ENCODE data around the gene CPEB1.
A peak's percentile ranks its signal among the peaks of the same experiment; 100 is the strongest.

Gene CPEB1

GRCh38 chr15:82647045-82647834, at the start of gene CPEB1:
TSS of gene CPEB1 (minus strand) at chr15:82647363. CDS start at chr15:82628459, 18,904 bp downstream.
- Histone ChIP-seq H3K4me3 (ENCODE audit: low read depth, low read length) (peak within 1 kb of the TSS; percentile 50), H3K36me3 (ENCODE audit: control insufficient read depth, insufficient read depth, low read length) (no peaks in the 10 kb centered on the region), H3K9ac (ENCODE audit: low read length) (no peak within 1 kb of the TSS), H3K27ac (ENCODE audit: low read depth, low read length) (no peak within 1 kb of the TSS), H3K27me3 (ENCODE audit: control insufficient read depth, insufficient read depth, low read length) (peaks cover 62% of the 10 kb centered on the region), H3K9me3 (ENCODE audit: control insufficient read depth, insufficient read depth, low read depth, low read length) (no peaks in the 10 kb centered on the region), H3K4me1 (ENCODE audit: control insufficient read depth, insufficient read depth, low read length) (peaks cover 10% of the 10 kb centered on the region)

- Histone ChIP-seq H3K27me3 (ENCODE audit: control insufficient read depth, insufficient read depth, low read length) (no peaks in the 10 kb centered on the region), H3K27ac (ENCODE audit: low read depth, low read length) (no peak overlapping the region), H3K4me3 (ENCODE audit: low read depth, low read length) (no peak overlapping the region), H3K36me3 (ENCODE audit: control insufficient read depth, insufficient read depth, low read length) (peaks cover 29% of the 10 kb centered on the region), H3K9me3 (ENCODE audit: control insufficient read depth, insufficient read depth, low read depth, low read length) (no peaks in the 10 kb centered on the region), H3K9ac (ENCODE audit: low read length) (no peak overlapping the region), H3K4me1 (ENCODE audit: control insufficient read depth, insufficient read depth, low read length) (no peaks in the 10 kb centered on the region; the same call in 1 of the 2 replicates)
These were observed 45.0 kb upstream of the CPEB1 start for GRCh38 chr15:82692171-82692570.

- Histone ChIP-seq H3K4me3 (ENCODE audit: low read depth, low read length) (no peak overlapping the region), H3K27me3 (ENCODE audit: control insufficient read depth, insufficient read depth, low read length) (no peaks in the 10 kb centered on the region)
These were observed 42.0 kb upstream of the CPEB1 start for GRCh38 chr15:82689147-82689546.

GRCh38 chr15:82688691-82689090, 41.5 kb upstream of the CPEB1 start:
- Histone ChIP-seq H3K4me3 (ENCODE audit: low read depth, low read length) (no peak overlapping the region), H3K9ac (ENCODE audit: low read length) (no peak overlapping the region), H3K36me3 (ENCODE audit: control insufficient read depth, insufficient read depth, low read length) (peaks cover 23% of the 10 kb centered on the region), H3K4me1 (ENCODE audit: control insufficient read depth, insufficient read depth, low read length) (no peaks in the 10 kb centered on the region; the same call in 1 of the 2 replicates), H3K27me3 (ENCODE audit: control insufficient read depth, insufficient read depth, low read length) (no peaks in the 10 kb centered on the region), H3K9me3 (ENCODE audit: control insufficient read depth, insufficient read depth, low read depth, low read length) (no peaks in the 10 kb centered on the region), H3K27ac (ENCODE audit: low read depth, low read length) (no peak overlapping the region)

More at GRCh38 chr15:82689147-82689546, 42.0 kb upstream of the CPEB1 start:
- no peak overlapping the region for H3K27ac ChIP-seq (ENCODE audit: low read depth, low read length)
- H3K4me1 ChIP-seq (ENCODE audit: control insufficient read depth, insufficient read depth, low read length): no peaks in the 10 kb centered on the region; the same call in 1 of the 2 replicates
- H3K36me3 ChIP-seq (ENCODE audit: control insufficient read depth, insufficient read depth, low read length): peaks cover 23% of the 10 kb centered on the region
- no peaks in the 10 kb centered on the region for H3K9me3 ChIP-seq (ENCODE audit: control insufficient read depth, insufficient read depth, low read depth, low read length)
- no peak overlapping the region for H3K9ac ChIP-seq (ENCODE audit: low read length)

- H3K4me3 ChIP-seq (ENCODE audit: low read depth, low read length): peak overlapping the region; percentile 81
- no peak overlapping the region for H3K27ac ChIP-seq (ENCODE audit: low read depth, low read length)
- peaks cover 12% of the 10 kb centered on the region for H3K4me1 ChIP-seq (ENCODE audit: control insufficient read depth, insufficient read depth, low read length)
- peaks cover 18% of the 10 kb centered on the region for H3K27me3 ChIP-seq (ENCODE audit: control insufficient read depth, insufficient read depth, low read length)
- H3K9ac ChIP-seq (ENCODE audit: low read length): peak overlapping the region; percentile 78
- H3K9me3 ChIP-seq (ENCODE audit: control insufficient read depth, insufficient read depth, low read depth, low read length): no peaks in the 10 kb centered on the region
- H3K36me3 ChIP-seq (ENCODE audit: control insufficient read depth, insufficient read depth, low read length): peaks cover 8% of the 10 kb centered on the region; the same call in 1 of the 2 replicates
These were observed 34.2 kb upstream of the CPEB1 start for GRCh38 chr15:82681371-82681770.

- peak overlapping the region; percentile 81 for H3K4me3 ChIP-seq (ENCODE audit: low read depth, low read length)
- H3K9me3 ChIP-seq (ENCODE audit: control insufficient read depth, insufficient read depth, low read depth, low read length): no peaks in the 10 kb centered on the region
- peaks cover 8% of the 10 kb centered on the region; the same call in 1 of the 2 replicates for H3K36me3 ChIP-seq (ENCODE audit: control insufficient read depth, insufficient read depth, low read length)
- H3K9ac ChIP-seq (ENCODE audit: low read length): peak overlapping the region; percentile 78
- peak overlapping the region; percentile 73; the same call in 1 of the 2 replicates for H3K27ac ChIP-seq (ENCODE audit: low read depth, low read length)
- peaks cover 18% of the 10 kb centered on the region for H3K27me3 ChIP-seq (ENCODE audit: control insufficient read depth, insufficient read depth, low read length)
- H3K4me1 ChIP-seq (ENCODE audit: control insufficient read depth, insufficient read depth, low read length): peaks cover 12% of the 10 kb centered on the region
These were observed 33.3 kb upstream of the CPEB1 start for GRCh38 chr15:82680200-82681102.

- Histone ChIP-seq H3K27ac (ENCODE audit: low read depth, low read length) (no peak overlapping the region), H3K9ac (ENCODE audit: low read length) (peak overlapping the region; percentile 40), H3K27me3 (ENCODE audit: control insufficient read depth, insufficient read depth, low read length) (peaks cover 18% of the 10 kb centered on the region), H3K4me3 (ENCODE audit: low read depth, low read length) (peak overlapping the region; percentile 81), H3K36me3 (ENCODE audit: control insufficient read depth, insufficient read depth, low read length) (peaks cover 8% of the 10 kb centered on the region; the same call in 1 of the 2 replicates), H3K9me3 (ENCODE audit: control insufficient read depth, insufficient read depth, low read depth, low read length) (no peaks in the 10 kb centered on the region), H3K4me1 (ENCODE audit: control insufficient read depth, insufficient read depth, low read length) (peaks cover 12% of the 10 kb centered on the region)
These were observed 32.5 kb upstream of the CPEB1 start for GRCh38 chr15:82679626-82680199.

- peaks cover 8% of the 10 kb centered on the region; the same call in 1 of the 2 replicates for H3K36me3 ChIP-seq (ENCODE audit: control insufficient read depth, insufficient read depth, low read length)
- no peak overlapping the region for H3K4me3 ChIP-seq (ENCODE audit: low read depth, low read length)
- no peaks in the 10 kb centered on the region for H3K9me3 ChIP-seq (ENCODE audit: control insufficient read depth, insufficient read depth, low read depth, low read length)
- peaks cover 12% of the 10 kb centered on the region for H3K4me1 ChIP-seq (ENCODE audit: control insufficient read depth, insufficient read depth, low read length)
- H3K27me3 ChIP-seq (ENCODE audit: control insufficient read depth, insufficient read depth, low read length): peaks cover 18% of the 10 kb centered on the region
- no peak overlapping the region for H3K27ac ChIP-seq (ENCODE audit: low read depth, low read length)
- no peak overlapping the region for H3K9ac ChIP-seq (ENCODE audit: low read length)
These were observed 30.7 kb upstream of the CPEB1 start for GRCh38 chr15:82677720-82678323.

GRCh38 chr15:82674873-82675272, 27.7 kb upstream of the CPEB1 start:
- Histone ChIP-seq H3K4me3 (ENCODE audit: low read depth, low read length) (no peak overlapping the region), H3K27ac (ENCODE audit: low read depth, low read length) (no peak overlapping the region), H3K4me1 (ENCODE audit: control insufficient read depth, insufficient read depth, low read length) (peaks cover 4% of the 10 kb centered on the region; the same call in 1 of the 2 replicates), H3K9ac (ENCODE audit: low read length) (no peak overlapping the region), H3K27me3 (ENCODE audit: control insufficient read depth, insufficient read depth, low read length) (peaks cover 7% of the 10 kb centered on the region; the same call in 1 of the 2 replicates), H3K36me3 (ENCODE audit: control insufficient read depth, insufficient read depth, low read length) (peaks cover 8% of the 10 kb centered on the region; the same call in 1 of the 2 replicates), H3K9me3 (ENCODE audit: control insufficient read depth, insufficient read depth, low read depth, low read length) (no peaks in the 10 kb centered on the region)

- H3K4me1 ChIP-seq (ENCODE audit: control insufficient read depth, insufficient read depth, low read length): no peaks in the 10 kb centered on the region
- H3K9me3 ChIP-seq (ENCODE audit: control insufficient read depth, insufficient read depth, low read depth, low read length): no peaks in the 10 kb centered on the region
- H3K27ac ChIP-seq (ENCODE audit: low read depth, low read length): no peak overlapping the region
- no peak overlapping the region for H3K9ac ChIP-seq (ENCODE audit: low read length)
- H3K27me3 ChIP-seq (ENCODE audit: control insufficient read depth, insufficient read depth, low read length): no peaks in the 10 kb centered on the region
- no peak overlapping the region for H3K4me3 ChIP-seq (ENCODE audit: low read depth, low read length)
- no peaks in the 10 kb centered on the region; the same call in 1 of the 2 replicates for H3K36me3 ChIP-seq (ENCODE audit: control insufficient read depth, insufficient read depth, low read length)
These were observed 23.5 kb upstream of the CPEB1 start for GRCh38 chr15:82670699-82671098.
